Stomach (tissue), 9 donors: ENCODE results near the gene XRCC3. TPM values are rescaled to one million over a fixed set of nuclear protein-coding genes. Genes with fewer than 3 reads are reported as not detected.

Experiments
- DNase-seq, 2 donors: peaks; one replicate each; pipeline versions ENCODE4 v3.0.0 to v3.0.0-alpha.2; 2013 to 2019
- H3K27ac ChIP-seq, 5 donors: fragments of 200-600 bp in 4 of 5; sonication (generic) in 4 of 5; one replicate each; pipeline ENCODE4 v1.5.1; 2013 to 2019; ENCODE audit warnings: mild to moderate bottlenecking in 1 of 5, moderate library complexity in 1 of 5
- H3K27me3 ChIP-seq, 3 donors: fragments of 200-600 bp; sonication (generic); one replicate each; pipeline ENCODE4 v1.5.1; 2017 to 2019; ENCODE audit warnings: mixed run types in 1 of 3
- H3K36me3 ChIP-seq, 4 donors: fragments of 200-600 bp; sonication (generic); 1 replicate in 3 of 4; 2 replicates in 1 of 4; pipeline ENCODE4 v1.5.1; 2016 to 2019
- H3K4me1 ChIP-seq, 4 donors: fragments of 200-600 bp; sonication (generic); one replicate each; pipeline ENCODE4 v1.5.1; 2016 to 2019
- H3K4me3 ChIP-seq, 4 donors: fragments of 200-600 bp; sonication (generic) in 3 of 4; one replicate each; pipeline ENCODE4 v1.5.1; 2016 to 2019; ENCODE audit warnings: mild to moderate bottlenecking in 1 of 4
- H3K9me3 ChIP-seq, 4 donors: fragments of 200-600 bp; sonication (generic); one replicate each; pipeline ENCODE4 v1.5.1; 2016 to 2019
- EP300 ChIP-seq: sonication (generic); formaldehyde crosslinking; IDR thresholded peaks from one replicate; pipeline ENCODE4 v1.6.1; 2017; ENCODE audit warnings: antibody characterized with exemption
- POLR2A ChIP-seq, 4 donors: fragments of 450-650 bp; IDR thresholded peaks; one replicate each; pipeline ENCODE4 v1.6.1; 2016; ENCODE audit warnings: antibody characterized with exemption in 4 of 4, control low read depth in 2 of 4, mild to moderate bottlenecking in 1 of 4, moderate library complexity in 1 of 4
- POLR2AphosphoS5 ChIP-seq, 3 donors: sonication (generic); formaldehyde crosslinking; IDR thresholded peaks; one replicate each; pipeline ENCODE4 v1.6.1; 2016; ENCODE audit warnings: antibody characterized with exemption in 3 of 3
- WGBS, 5 donors: extraction: QIAGEN DNeasy Blood & Tissue Kit in 3 of 5; methylation state at CpG; one replicate each; pipeline versions ENCODE4 v1.1.5 to v1.1.7; 2013 to 2018; 5-methylcytosine and 5-hydroxymethylcytosine counted together
- intact Hi-C: fragments of 100-400 bp; cut with DNase I; formaldehyde crosslinking; loops from one replicate; pipeline ENCODE4 v1.15.1; 2023; ENCODE audit warnings: low total_unique reads
- polyA plus RNA-seq, 3 donors: library from polyadenylated mRNA; stranded (reverse); fragments of 200-250 nt; gene quantifications; one replicate each; pipeline ENCODE4 v1.2.3, GENCODE V29; 2013
- total RNA-seq, 5 donors: library from RNA; depleted of rRNA; stranded (reverse); fragments of >200 nt; gene quantifications; one replicate each; pipeline versions ENCODE4 v1.1.0 to v1.2.3, GENCODE V29; 2014 to 2016
- TF ChIP-seq, protein P1 (sequence below), 7 experiments: fragments of 450-650 bp in 4 of 7; fragments of 200-600 bp in 3 of 7; sonication (generic) in 3 of 7; IDR thresholded peaks; one replicate each; pipeline ENCODE4 v1.5.1; 2016 to 2019; ENCODE audit warnings: antibody characterized with exemption in 7 of 7, control low read depth in 2 of 7, mild to moderate bottlenecking in 1 of 7
- donor health status: healthy with polysubstance abuse.
- donor health status: Bipolar disorder and iron deficiency.
- donor health status: healthy.

The XRCC3 gene
- total and polyA plus RNA-seq, 8 donors, result 2.6 to 70.1 (median 6.3) TPM

DNA sequence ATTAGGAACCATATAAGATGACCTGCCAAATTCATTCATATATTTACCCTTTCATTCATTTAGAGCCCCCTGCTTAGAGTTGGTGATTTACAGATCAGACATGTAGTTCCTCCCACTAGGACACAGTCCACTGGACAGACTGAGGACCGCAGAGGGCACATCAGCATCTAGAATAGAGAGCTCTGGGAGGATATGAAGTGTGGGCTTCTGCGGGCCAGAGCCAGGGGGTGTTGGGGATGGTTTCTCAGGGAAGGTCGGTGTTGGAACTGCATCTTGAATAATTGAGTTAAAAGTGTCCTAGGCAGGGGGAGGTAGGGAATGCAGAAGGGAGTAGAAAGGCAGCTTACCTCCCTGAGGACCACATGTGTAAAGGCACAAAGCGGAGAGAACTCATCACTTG, 43.3 kb downstream of the XRCC3 start:
- intact Hi-C loops, result no loop called here
- DNase-seq, result no peak
- no peaks in the 10 kb centered on the region for H3K4me1 ChIP-seq
- TF ChIP-seq POLR2AphosphoS5 (IDR thresholded peaks at IDR 0.05) (no peak), POLR2A (IDR thresholded peaks at IDR 0.05) (no peak), EP300 (no peak)
- TF ChIP-seq, protein P1, sequence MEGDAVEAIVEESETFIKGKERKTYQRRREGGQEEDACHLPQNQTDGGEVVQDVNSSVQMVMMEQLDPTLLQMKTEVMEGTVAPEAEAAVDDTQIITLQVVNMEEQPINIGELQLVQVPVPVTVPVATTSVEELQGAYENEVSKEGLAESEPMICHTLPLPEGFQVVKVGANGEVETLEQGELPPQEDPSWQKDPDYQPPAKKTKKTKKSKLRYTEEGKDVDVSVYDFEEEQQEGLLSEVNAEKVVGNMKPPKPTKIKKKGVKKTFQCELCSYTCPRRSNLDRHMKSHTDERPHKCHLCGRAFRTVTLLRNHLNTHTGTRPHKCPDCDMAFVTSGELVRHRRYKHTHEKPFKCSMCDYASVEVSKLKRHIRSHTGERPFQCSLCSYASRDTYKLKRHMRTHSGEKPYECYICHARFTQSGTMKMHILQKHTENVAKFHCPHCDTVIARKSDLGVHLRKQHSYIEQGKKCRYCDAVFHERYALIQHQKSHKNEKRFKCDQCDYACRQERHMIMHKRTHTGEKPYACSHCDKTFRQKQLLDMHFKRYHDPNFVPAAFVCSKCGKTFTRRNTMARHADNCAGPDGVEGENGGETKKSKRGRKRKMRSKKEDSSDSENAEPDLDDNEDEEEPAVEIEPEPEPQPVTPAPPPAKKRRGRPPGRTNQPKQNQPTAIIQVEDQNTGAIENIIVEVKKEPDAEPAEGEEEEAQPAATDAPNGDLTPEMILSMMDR (IDR thresholded peaks at IDR 0.05), result no peak
- H3K9me3 ChIP-seq, result no peaks in the 10 kb centered on the region
- no peaks in the 10 kb centered on the region for H3K27me3 ChIP-seq
- WGBS, 5 donors, result 92 to 97% (median 95%) methylated on average over 4 of the region's 4 CpGs
- peaks cover 96 to 100% (median 100%) of the 10 kb centered on the region in 4 donors for H3K36me3 ChIP-seq
- no peak overlapping the region for H3K27ac ChIP-seq
- H3K4me3 ChIP-seq, result no peak overlapping the region

DNA sequence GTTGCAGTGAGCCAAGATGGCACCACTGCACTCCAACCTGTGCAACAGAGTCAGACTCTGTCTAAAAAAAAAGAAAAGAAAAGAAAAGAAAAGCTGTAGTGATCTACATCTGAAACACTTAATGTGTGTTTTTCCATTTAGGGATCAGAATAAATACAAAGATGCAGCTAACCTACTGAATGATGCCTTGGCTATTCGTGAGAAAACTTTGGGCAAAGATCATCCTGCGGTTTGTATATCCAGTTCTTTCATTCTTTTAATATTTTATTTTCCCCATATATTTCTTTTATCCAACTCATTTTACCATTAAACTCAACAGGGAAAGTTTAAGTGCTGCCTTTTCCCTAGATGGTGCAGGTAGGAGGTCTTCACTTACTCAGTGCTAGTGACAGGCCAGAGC, 45.9 kb downstream of the XRCC3 start:
- peaks cover 82 to 100% (median 100%) of the 10 kb centered on the region in 4 donors for H3K36me3 ChIP-seq
- H3K27me3 ChIP-seq, result no peaks in the 10 kb centered on the region
- TF ChIP-seq, protein P1 (IDR thresholded peaks at IDR 0.05), result no peak
- TF ChIP-seq EP300 (no peak), POLR2A (IDR thresholded peaks at IDR 0.05) (no peak), POLR2AphosphoS5 (IDR thresholded peaks at IDR 0.05) (no peak)
- DNase-seq, result no peak
- H3K27ac ChIP-seq, result no peak overlapping the region
- H3K4me1 ChIP-seq, result peaks cover 0 to 6% (median 2%) of the 10 kb centered on the region in 4 donors
- WGBS, 5 donors, result 89 to 99% (median 95%) methylated on average over 2 of the region's 2 CpGs
- intact Hi-C loops, result no loop called here
- H3K4me3 ChIP-seq, result no peak overlapping the region
- no peaks in the 10 kb centered on the region for H3K9me3 ChIP-seq

DNA sequence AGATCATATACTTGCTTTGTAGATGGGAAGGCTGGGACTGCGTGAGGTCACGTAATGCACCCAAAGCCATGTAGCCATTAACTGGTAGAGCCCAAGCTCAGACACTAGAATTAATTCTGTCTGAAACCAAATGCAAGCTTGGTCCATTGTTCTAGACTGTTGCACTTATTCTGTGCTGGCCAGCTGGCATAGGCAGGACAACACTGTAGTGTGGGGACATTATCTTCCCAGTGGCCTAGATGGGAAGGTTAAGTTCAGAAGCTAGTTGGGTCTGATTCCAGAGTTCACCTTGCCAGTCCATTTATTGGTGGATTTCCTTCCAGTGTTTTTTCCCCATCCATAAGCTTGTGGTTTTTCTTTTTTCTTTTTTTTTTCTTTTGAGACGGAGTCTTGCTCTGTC, 47.1 kb downstream of the XRCC3 start:
- Histone ChIP-seq H3K36me3 (peaks cover 79 to 100% (median 100%) of the 10 kb centered on the region in 4 donors), H3K9me3 (no peaks in the 10 kb centered on the region), H3K4me3 (no peak overlapping the region), H3K27ac (no peak overlapping the region), H3K27me3 (no peaks in the 10 kb centered on the region), H3K4me1 (peaks cover 0 to 15% (median 8%) of the 10 kb centered on the region in 4 donors)
- WGBS, 5 donors, result 96 to 100% (median 98%) methylated on average over 3 of the region's 3 CpGs
- intact Hi-C loops, result no loop called here
- TF ChIP-seq POLR2A (IDR thresholded peaks at IDR 0.05) (no peak), EP300 (no peak), POLR2AphosphoS5 (IDR thresholded peaks at IDR 0.05) (no peak)
- TF ChIP-seq, protein P1 (IDR thresholded peaks at IDR 0.05), result no peak
- DNase-seq, result no peak

DNA sequence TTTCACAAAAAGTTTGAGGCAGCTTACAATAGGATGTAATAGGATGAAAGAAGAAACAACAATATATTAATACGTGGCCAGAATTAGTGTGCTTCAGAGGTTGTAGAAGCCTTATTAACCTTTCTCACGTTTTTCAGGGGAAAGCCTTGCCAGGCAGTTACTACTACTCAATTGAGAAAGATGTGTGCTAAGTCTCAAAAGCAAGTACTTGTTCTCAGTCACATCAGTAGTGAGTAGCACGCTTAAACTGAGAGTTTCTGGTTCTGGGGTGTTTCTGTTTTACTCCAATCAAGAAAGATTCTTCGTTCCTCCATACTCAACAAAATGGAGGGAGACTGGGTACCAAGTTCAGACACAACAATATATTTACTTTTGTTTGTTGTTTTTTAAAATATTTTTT, 47.6 kb downstream of the XRCC3 start:
- no peaks in the 10 kb centered on the region for H3K27me3 ChIP-seq
- peaks cover 0 to 15% (median 8%) of the 10 kb centered on the region in 4 donors for H3K4me1 ChIP-seq
- H3K27ac ChIP-seq, result no peak overlapping the region
- WGBS, 5 donors, result 86 to 91% (median 90%) methylated on average over 4 of the region's 4 CpGs
- no peak for DNase-seq
- TF ChIP-seq POLR2AphosphoS5 (IDR thresholded peaks at IDR 0.05) (no peak), EP300 (no peak), POLR2A (IDR thresholded peaks at IDR 0.05) (no peak)
- TF ChIP-seq, protein P1 (IDR thresholded peaks at IDR 0.05), result no peak
- H3K9me3 ChIP-seq, result no peaks in the 10 kb centered on the region
- H3K4me3 ChIP-seq, result no peak overlapping the region
- intact Hi-C loops, result no loop called here
- peaks cover 79 to 100% (median 100%) of the 10 kb centered on the region in 4 donors for H3K36me3 ChIP-seq
